NCI-H69 (cell line): ENCODE results near the gene USP43.
A peak's percentile ranks its signal among the peaks of the same experiment; 100 is the strongest.
"Not testable (repeated sequence)": the region's sequence is repeated elsewhere in the genome, so short reads cannot be mapped to it uniquely, and the experiment has no call there.

ENCODE experiments used
- DNase-seq: peaks from one replicate; lab custom pipeline; 2025; lab: John Stamatoyannopoulos, UW

Gene USP43, protein sequence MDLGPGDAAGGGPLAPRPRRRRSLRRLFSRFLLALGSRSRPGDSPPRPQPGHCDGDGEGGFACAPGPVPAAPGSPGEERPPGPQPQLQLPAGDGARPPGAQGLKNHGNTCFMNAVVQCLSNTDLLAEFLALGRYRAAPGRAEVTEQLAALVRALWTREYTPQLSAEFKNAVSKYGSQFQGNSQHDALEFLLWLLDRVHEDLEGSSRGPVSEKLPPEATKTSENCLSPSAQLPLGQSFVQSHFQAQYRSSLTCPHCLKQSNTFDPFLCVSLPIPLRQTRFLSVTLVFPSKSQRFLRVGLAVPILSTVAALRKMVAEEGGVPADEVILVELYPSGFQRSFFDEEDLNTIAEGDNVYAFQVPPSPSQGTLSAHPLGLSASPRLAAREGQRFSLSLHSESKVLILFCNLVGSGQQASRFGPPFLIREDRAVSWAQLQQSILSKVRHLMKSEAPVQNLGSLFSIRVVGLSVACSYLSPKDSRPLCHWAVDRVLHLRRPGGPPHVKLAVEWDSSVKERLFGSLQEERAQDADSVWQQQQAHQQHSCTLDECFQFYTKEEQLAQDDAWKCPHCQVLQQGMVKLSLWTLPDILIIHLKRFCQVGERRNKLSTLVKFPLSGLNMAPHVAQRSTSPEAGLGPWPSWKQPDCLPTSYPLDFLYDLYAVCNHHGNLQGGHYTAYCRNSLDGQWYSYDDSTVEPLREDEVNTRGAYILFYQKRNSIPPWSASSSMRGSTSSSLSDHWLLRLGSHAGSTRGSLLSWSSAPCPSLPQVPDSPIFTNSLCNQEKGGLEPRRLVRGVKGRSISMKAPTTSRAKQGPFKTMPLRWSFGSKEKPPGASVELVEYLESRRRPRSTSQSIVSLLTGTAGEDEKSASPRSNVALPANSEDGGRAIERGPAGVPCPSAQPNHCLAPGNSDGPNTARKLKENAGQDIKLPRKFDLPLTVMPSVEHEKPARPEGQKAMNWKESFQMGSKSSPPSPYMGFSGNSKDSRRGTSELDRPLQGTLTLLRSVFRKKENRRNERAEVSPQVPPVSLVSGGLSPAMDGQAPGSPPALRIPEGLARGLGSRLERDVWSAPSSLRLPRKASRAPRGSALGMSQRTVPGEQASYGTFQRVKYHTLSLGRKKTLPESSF

DNA sequence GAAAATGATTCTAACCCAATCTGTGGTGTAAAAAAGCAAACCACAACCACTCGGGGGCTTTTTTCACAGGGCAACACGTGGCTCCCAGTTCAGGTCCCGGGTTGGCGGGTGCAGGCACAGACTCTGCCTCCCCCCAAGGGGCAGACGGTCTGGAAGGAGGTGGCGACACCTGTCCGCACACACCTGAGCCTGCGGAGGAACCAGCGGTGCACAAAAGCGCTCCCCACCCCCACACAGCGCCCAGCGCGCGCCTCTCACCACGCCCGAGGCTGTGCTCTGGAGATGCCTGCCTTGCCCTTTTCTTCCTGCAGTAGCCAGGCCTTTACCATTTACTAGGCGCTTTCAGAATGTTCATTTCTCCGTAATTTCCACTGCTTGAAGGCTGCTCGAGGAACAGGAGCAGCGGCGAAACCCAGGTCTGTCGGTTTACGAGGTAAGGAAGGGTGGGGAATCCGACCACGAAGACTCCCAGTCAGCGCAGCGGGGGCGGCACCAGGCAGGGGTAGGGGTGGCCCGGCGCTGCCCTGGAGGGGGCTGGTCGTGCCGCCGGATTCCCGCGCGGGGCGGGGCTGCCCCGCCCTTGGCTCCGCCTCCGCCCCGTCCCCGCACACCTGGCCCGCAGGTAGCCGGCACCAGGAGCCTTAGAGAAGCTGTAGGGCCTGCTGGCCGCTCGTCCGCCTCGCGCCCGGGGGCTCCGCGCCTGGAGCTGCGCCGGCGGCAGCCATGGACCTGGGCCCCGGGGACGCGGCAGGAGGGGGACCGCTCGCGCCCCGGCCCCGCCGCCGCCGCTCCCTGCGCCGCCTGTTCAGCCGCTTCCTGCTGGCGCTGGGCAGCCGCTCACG is at the start of gene USP43:
Gene USP43 (plus strand): TSS at position 608 of the 842 bp plus-strand sequence. CDS start 116 bp downstream, at position 724.
- peak; percentile 83 for DNase-seq

DNA sequence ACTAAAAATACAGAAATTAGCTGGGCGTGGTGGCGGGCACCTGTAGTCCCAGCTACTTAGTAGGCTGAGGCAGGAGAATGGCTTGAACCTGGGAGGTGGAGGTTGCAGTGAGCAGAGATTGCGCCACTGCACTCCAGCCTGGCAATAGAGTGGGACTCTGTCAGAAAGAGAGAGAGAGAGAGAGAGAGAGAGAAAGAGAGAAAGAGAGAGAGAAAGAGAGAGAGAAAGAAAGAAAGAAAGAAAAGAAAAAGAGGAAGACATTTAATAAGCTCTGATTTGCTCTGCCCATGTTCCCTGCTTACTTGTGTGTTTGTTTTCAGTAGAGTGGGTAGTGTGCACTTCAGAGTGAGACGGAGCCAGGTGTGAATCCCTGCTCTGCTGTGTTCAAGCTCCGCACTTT is 47.7 kb upstream of the USP43 start:
- not testable (repeated sequence) for DNase-seq

DNA sequence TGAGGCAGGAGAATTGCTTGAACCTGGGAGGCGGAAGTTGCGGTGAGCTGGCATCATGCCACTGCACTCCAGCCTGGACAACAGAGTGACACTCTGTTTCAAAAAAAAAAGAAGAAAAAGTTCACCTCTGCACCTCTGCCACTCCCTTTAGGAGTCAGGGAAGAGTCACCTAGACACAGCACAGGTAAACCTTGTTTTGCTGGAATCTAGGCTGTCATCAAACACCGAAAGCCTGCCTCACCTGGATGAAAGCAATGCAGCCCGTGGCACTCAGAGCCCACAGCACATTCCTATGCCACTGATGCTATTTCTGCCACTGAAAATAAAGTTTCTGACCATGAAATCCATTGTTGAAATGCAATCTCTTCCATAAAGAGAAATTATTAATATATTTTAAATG is 46.7 kb upstream of the USP43 start:
- no peak for DNase-seq

DNA sequence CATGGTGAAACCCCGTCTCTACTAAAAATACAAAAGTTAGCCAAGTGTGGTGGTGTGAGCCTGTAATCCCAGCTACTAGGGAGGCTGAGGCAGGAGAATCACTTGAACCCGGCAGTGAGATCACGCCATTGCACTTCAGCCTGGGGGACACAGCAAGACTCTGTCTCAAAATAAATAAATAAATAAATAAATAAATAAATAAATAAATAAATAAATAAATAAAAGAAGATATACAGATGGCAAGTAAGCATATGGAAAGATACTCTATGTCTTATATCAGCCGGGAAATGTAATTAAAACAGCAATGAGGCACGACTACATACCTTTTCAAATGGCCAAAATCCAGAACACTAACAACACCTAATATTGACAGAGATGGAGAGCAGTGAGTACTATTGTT is 40.7 kb upstream of the USP43 start:
- DNase-seq: not testable (repeated sequence)

DNA sequence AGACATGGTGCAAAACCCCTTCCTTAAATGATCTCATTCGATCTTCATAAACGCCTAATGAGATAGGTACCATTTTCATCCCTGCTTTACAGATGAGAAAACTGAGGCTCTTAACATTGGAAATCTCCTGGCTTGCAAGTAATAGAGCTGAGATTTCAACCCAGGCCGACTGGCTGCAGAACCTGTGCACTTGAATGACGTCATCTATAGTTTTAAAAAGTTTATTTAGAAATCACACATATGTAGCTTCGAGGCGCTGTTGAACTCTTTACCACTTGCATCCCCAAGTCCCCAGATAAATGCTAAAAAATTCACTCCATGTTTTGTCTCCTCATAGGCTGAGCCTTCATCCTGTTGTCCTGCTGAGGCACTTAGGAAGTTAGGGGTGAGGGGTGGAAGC is 38.9 kb upstream of the USP43 start:
- DNase-seq: no peak

DNA sequence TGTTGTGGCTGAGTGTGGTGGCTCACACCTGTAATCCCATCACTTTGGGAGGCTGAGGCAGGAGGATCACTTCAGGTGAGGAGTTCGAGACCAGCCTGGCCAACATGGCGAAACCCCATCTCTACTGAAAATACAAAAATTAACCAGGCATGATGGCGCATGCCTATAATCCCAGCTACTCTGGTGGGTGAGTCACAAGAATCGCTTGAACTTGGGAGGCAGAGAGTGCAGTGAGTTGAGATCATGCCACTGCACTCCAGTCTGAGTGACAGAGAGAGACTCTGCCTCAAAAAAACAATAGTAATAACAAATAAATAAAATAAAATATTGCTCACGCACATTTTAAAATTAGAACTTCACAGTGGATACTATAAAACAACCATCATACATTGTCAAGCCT is 38.3 kb upstream of the USP43 start:
- DNase-seq: not testable (repeated sequence)

DNA sequence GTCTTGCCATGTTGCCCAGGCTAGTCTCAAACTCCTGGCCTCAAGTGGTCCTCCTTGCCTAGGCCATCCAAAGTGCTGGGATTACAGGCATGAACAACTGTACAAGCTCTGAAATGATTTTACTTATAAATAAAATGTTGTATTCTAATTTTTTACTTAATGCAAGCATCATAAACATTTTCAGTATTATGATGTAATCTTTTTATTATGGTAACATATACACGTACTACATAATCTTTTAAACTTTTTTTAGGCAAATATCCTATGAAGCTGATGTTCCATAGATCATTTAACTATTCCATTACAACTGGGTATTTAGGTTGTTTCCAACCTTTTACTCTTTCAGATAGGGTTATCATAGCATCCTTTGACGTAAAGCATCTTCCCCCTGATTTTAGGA is 33.8 kb upstream of the USP43 start:
- no peak for DNase-seq

DNA sequence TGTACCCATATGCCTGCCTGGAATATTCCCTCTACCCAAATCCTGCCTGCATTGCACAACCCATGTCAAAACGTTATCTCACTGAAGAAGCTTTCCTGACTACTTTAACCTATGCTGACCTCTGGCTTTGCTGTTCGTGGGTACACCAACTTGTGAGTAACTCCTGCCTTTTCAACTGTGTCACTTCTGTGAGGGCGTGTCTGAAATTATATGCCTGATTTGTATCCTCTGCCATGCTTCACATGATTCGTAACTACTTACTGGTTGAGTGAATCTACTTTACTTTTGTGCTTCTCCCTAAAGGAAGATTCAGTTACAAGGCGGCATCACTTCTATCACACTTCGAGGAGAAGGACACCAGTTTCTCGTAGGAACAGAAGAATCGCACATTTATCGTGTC is 33.3 kb upstream of the USP43 start:
- no peak for DNase-seq

DNA sequence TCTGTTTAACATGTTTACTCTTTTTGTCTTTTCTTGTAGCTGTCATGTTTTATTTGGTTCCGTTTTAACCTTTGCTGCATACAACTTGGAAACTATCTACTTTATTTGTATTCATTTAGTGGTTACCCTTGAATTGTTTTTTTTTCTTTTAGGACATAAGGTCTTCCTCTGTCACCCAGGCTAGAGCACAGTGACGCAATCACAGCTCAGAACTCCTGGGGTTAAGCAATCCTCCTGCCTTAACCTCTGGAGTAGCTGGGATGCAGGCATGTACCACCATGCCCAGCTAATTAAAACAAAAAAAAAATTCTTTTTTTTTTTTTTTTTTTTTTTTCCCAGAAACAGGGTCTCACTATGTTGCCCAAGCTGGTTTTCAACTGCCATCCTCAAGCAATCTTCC is 29.8 kb upstream of the USP43 start:
- DNase-seq: no peak

DNA sequence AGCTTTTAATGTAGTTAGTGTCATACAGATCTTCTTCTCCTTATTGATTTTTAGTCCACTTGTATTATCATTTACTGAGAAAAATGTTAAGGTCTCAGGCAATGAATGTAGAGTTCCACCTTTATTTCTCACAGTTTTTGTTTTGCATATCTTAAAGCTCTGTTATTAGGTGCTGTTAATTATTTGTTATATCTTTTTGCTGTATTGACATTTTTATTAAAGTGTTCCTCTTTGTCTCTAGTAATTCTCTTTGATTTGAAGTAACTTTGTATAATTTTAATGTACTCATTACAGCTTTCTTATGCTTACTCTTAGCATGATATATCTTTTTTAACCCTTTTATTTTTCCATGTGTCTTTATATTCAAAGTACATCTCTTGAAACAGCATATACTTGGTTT is 22.4 kb upstream of the USP43 start:
- DNase-seq: no peak

DNA sequence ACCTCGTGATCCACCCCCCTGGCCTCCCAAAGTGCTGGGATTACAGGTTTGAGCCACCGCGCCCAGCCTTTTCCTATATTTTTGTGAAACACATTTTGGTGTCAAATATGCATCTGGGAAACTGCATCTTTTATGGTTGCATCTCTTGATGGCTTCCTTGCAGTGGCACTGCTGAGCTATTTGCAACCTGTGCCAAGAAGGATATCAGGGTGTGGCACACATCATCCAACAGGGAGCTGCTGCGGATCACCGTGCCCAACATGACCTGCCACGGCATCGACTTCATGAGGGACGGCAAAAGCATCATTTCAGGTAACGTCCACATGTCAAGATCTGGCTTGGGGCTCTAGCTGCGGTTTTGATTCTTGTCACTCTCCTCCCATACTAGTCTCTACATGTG is 16.8 kb upstream of the USP43 start:
- peak; percentile 35 for DNase-seq

DNA sequence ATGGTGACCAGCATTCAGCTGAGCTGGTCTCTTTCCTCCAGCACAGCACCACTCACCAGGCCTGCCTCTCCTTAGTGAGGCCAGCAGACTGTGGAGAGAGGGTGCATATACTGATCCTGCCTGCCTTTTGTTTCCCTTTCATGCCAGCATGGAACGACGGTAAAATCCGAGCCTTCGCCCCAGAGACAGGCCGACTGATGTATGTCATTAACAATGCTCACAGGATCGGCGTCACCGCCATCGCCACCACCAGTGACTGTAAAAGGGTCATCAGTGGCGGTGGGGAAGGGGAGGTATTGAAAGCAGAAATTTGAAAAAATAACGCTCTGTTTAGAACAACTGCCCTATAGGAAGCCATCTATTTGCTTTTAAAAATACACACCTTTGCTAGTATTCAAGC is 12.6 kb upstream of the USP43 start:
- no peak for DNase-seq

DNA sequence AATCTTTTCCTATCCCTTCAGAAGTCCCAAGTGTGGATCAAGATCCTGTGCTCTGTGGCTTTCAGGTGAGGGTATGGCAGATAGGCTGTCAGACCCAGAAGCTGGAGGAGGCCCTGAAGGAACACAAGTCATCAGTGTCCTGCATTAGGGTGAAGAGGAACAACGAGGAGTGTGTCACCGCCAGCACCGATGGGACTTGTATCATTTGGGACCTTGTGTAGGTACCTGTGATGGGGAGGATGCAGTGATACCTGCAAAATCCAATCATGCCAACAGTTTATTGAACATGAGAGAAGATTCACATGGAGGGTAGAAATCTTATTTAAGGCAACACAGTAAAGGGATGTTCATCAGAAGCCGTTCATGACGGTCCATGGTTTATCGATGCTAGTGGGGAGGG is 10.0 kb upstream of the USP43 start:
- no peak for DNase-seq

DNA sequence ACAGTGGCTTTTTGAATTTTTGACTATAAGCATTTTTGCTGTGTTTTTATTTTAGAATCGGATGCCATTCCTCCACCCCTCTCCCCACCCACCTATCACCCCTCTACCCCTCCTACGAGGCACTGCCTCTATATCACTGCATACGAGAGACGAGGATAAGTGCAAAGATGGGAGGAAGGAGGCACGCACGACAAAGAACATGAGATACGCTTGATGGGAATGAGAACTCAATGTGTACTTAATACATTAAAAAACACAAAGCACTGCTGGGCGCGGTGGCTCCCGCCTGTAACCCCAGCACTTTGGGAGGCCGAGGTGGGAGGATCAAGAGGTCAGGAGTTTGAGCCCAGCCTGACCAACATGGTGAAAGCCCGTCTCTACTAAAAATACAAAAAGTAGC is 8.8 kb upstream of the USP43 start:
- DNase-seq: no peak

DNA sequence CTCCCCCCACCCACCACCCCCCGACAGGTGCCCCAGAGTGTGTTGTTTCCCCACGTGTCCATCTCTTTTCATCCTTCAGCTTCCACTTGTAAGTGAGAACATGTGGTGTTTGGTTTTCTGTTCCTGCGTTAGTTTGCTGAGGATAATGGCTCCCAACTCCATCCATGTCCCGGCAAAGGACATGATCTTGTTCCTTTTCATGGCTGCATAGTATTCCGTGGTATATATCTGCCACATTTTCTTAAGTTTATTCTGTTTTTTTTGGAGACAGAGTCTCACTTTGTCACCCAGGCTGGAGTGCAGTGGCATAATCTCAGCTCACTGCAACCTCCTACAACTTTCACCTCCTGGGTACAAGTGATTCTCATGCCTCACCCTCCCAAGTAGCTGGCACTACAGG is 4.9 kb upstream of the USP43 start:
- DNase-seq: not testable (repeated sequence)

DNA sequence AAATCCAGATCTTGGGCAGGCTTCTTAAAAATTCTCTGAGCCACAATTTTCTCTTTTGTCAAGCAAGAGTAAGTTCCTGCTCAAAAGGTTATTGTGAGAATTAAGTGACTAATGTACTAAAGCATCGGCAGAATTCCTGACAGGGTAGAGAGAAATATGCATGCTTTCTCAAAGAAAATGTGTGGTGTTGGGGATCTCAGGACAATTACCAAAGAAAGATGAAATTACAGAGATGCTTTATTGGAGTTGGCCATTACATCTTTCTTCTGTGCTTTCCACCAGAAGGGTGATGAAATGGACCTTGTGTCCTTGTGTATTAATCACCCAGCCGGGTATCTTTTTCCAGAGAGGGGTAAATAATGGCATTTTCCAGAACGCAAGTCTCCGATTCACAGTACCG is 1.7 kb upstream of the USP43 start:
- DNase-seq: no peak

DNA sequence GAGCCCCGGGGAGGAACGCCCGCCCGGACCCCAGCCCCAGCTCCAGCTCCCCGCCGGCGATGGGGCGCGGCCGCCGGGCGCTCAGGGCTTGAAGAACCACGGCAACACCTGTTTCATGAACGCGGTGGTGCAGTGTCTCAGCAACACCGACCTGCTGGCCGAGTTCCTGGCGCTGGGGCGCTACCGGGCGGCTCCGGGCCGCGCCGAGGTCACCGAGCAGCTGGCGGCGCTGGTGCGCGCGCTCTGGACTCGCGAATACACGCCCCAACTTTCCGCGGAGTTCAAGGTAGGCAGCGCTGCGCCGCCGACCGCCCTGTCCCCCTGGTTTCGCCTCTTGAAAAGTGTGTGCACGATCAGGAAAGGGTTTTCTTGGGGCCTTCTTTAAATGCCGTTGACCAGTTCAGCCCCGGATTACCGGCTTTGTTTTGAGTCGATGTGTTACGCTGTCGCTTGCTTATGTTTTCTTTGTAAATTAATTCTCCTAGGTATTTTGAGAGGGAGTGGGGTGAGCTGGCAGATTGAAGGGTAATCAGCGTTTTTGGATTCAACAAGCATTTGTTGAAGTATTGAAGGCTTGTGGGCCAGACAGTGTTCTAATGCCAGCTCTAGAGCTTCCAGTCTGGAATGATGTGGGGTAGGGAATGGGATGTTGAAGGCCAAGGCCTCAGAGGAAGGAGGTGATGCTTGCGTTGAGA is 681 bp downstream of the USP43 start:
- DNase-seq: peak; percentile 68

DNA sequence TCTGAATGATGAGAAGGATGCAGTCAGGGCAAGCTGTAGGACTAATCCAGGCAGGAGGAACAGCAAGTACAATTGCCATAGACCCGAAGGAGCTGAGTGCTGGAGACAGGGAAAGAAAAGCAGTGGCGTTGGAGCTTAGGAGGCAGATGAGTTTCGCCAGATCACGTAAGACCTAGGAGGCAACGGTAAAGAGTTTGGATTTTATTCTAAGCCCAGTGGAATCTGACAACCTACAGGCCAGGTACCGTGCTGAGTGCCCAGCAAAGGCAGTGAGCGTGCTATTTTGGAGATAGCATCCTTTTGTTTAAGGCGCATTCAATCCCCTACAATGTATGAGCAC is 1.2 kb downstream of the USP43 start:
- DNase-seq: peak; percentile 29

DNA sequence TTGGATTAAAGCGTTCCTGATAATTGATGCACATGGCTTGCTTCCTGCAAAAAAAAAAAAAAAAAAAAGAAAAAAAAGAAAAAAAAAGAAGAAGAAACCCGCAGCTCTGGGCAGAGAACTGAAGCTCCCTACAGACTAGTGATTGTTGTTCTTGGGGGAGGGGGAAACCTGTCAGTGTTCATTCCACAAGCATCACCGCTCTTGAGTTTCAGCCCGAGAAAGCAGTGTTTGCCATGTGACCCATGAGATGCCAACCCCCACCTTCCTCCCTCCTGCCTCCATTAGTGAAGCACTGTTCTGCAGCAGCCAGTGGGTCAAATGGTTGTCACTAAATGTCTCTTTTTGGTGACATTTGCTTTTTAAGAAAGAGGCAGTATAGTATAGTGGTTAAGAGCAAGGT is 1.7 kb downstream of the USP43 start:
- peak; percentile 42 for DNase-seq

DNA sequence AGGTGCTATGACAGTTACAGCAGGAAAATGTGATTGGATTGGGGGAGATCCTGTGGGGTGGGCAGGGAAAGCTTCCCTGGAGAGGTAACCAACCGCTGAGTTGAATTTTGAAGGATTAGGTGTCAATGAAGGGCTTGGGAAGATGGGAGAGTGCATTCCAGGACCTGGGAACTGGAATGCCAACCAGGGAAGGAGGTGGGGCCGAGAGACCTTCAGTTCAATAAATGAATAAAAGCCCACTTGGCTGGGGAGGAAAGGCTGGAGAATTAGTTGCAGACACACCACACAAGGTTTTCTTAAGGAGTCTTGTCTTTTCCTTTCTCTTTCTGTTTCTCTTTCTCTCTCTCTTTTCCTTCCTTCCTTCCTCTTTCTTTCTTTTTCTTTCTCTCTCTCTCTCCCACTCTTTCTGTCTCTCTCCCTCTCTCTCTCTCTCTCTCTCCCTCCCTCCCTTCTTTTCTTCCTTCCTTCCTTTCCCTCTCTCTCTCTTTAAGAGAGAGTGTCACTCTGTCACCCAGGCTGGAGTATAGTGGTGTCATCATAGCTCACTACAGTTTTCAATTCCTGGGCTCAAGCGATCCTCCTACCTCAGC is 3.3 kb downstream of the USP43 start:
- no peak for DNase-seq
